NCI-H69 (cell line): ENCODE data around the gene LCN10.

ENCODE experiments used
- DNase-seq: peaks from one replicate; lab custom pipeline; 2025; lab: John Stamatoyannopoulos, UW

The LCN10 gene

GRCh38 chr9:136754626-136755301 is 12.0 kb upstream of the LCN10 start:
- DNase-seq: no peak

- DNase-seq: peak; percentile 42
These were observed 11.4 kb upstream of the LCN10 start for GRCh38 chr9:136754059-136754572.

GRCh38 chr9:136753371-136754058 is 10.8 kb upstream of the LCN10 start:
- DNase-seq: no peak

- DNase-seq: no peak
These were observed 9.1 kb upstream of the LCN10 start for GRCh38 chr9:136751814-136752213.

GRCh38 chr9:136751244-136751643 is 8.5 kb upstream of the LCN10 start:
- no peak for DNase-seq

- no peak for DNase-seq
These were observed 7.8 kb upstream of the LCN10 start for GRCh38 chr9:136750526-136750925.

GRCh38 chr9:136748666-136749611 is 6.2 kb upstream of the LCN10 start:
- DNase-seq: no peak

- no peak for DNase-seq
These were observed 5.5 kb upstream of the LCN10 start, which contains the start of gene LCN6 for GRCh38 chr9:136748201-136748600. Gene LCN6 (minus strand): TSS chr9:136748525. CDS start chr9:136748483, 42 bp downstream.

GRCh38 chr9:136747161-136748060 is 4.7 kb upstream of the LCN10 start:
- no peak for DNase-seq

- no peak for DNase-seq
These were observed 3.9 kb upstream of the LCN10 start for GRCh38 chr9:136746621-136747020.

- DNase-seq: no peak
These were observed 3.4 kb upstream of the LCN10 start for GRCh38 chr9:136746155-136746490.

GRCh38 chr9:136745389-136746154 is 2.8 kb upstream of the LCN10 start:
- no peak for DNase-seq

GRCh38 chr9:136744773-136745172 is 2.0 kb upstream of the LCN10 start:
- DNase-seq: no peak

- no peak for DNase-seq
These were observed 985 bp upstream of the LCN10 start for GRCh38 chr9:136743639-136744211.

- DNase-seq: no peak
These were observed 713 bp downstream of the LCN10 start for GRCh38 chr9:136741883-136742571.

- DNase-seq: no peak
These were observed 1.5 kb downstream of the LCN10 start for GRCh38 chr9:136740971-136741882.

GRCh38 chr9:136740491-136740890 is 2.2 kb downstream of the LCN10 start:
- DNase-seq: no peak

- DNase-seq: no peak
These were observed 2.7 kb downstream of the LCN10 start for GRCh38 chr9:136740069-136740468.

GRCh38 chr9:136739509-136739908 is 3.2 kb downstream of the LCN10 start:
- DNase-seq: no peak
